AG04449 (cell line): Measurements from ENCODE around the gene TBXA2R.

Source experiments
- CTCF ChIA-PET: fragments of 350-600 bp; formaldehyde crosslinking; extraction: SDS; loops from one replicate; lab custom pipeline; 2021; ENCODE audit warnings: antibody characterized with exemption; lab: Yijun Ruan, JAX
- POLR2A ChIA-PET: fragments of 400-600, 350-600 bp; formaldehyde crosslinking; extraction: SDS; loops from one replicate; lab custom pipeline; 2020; ENCODE audit warnings: antibody characterized with exemption, inconsistent platforms; lab: Yijun Ruan, JAX
- DNase-seq: peaks from one replicate; pipeline ENCODE4 v3.0.0-alpha.2; 2010; ENCODE audit warnings: low read depth, low spot score
- H3K4me3 ChIP-seq: 2 replicates; pipeline ENCODE4 v1.5.1; 2011; ENCODE audit warnings: low read depth, mild to moderate bottlenecking, control low read depth, low read length
- TF ChIP-seq, protein P1 (sequence below): IDR thresholded peaks from one replicate; pipeline ENCODE4 v1.5.1; 2011; ENCODE audit warnings: mild to moderate bottlenecking, moderate library complexity, low read length, control low read depth, inconsistent platforms; ENCODE audit not compliant: insufficient read depth; ENCODE audit errors: missing control alignments

TBXA2R gene

DNA sequence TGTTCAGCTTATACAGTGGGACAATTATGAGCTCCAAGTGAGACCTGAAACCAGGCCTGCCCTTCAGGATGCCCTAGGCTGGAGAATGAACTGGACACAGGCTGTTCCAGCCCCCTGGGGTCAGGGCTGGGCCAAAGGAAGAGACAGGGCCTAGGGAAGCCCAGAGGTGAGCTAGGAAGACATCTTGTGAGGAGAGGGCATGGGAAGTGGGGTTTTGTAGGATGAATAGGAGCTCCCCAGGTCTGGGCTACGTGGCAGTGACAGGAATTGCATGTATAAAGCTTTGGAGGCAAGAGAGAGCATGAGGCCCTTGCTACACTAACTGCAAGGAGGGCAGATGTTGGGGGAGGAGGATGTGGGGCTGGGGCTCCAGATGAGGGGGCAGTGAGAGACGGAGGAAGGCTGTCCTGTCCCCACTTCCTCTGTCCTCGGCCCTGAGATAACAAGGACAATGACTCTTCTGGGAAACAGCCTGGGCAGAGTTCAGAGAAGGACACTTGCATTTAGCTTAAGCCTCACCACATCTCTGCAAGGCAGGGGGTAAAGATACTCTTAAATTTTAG lies 1.5 kb upstream of the TBXA2R start:
- no peak overlapping the region; the same call in 1 of the 2 replicates for H3K4me3 ChIP-seq
- TF ChIP-seq, protein P1, sequence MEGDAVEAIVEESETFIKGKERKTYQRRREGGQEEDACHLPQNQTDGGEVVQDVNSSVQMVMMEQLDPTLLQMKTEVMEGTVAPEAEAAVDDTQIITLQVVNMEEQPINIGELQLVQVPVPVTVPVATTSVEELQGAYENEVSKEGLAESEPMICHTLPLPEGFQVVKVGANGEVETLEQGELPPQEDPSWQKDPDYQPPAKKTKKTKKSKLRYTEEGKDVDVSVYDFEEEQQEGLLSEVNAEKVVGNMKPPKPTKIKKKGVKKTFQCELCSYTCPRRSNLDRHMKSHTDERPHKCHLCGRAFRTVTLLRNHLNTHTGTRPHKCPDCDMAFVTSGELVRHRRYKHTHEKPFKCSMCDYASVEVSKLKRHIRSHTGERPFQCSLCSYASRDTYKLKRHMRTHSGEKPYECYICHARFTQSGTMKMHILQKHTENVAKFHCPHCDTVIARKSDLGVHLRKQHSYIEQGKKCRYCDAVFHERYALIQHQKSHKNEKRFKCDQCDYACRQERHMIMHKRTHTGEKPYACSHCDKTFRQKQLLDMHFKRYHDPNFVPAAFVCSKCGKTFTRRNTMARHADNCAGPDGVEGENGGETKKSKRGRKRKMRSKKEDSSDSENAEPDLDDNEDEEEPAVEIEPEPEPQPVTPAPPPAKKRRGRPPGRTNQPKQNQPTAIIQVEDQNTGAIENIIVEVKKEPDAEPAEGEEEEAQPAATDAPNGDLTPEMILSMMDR: no peak
- no peak for DNase-seq
- ChIA-PET CTCF (interaction anchor here (0.7 to 3.6 kb wide), 9 partner anchors 10 to 303 kb away, joined by 3 to 37 read pairs (median 4); partner anchors contain the start of gene PIP5K1C), POLR2A (interaction anchor here (1.5 kb wide), 1 partner anchor 13 kb away, joined by 5 read pairs; no protein-coding TSS in a partner anchor)

DNA sequence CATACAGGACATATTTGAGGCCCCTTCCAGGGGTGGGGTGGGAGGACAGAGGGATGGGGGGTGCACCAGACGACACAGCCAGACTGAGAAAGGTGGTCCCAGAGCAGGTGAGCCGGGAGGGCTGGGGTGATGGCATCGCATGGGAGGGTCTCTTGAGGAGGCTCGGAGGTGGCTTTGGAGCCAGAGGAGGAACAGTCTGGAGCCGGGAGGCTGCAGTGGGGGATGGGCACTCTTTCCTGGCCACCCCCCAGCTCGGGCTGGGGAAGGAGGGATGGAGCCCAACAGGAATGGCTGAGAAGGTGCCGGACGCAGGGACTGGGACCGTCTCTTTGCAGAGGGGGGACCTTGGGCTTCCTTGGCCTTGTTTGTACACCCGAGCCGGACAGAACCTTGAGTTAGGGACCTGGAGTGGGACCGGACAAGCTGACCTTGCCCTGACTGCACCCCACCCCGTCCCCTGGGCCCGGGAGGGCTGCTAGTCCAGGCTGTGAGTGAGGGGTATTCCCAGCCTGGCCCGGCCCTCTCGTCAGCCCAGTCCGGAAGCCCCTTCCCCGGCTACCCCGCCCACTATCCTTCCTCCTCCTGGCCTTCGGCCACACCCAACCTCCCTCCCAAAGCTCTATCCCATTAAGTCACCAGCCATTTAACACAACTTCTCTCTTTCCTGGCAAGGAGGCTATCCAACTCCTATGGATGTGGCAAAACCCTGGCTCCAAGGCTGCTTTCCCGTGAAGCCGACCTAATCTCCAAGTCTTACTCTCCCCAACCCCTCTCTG lies 816 bp upstream of the TBXA2R start:
- POLR2A ChIA-PET: interaction anchor here (1.5 kb wide), 1 partner anchor 13 kb away, joined by 5 read pairs; no protein-coding TSS in a partner anchor
- CTCF ChIA-PET: interaction anchor here (0.7 to 3.6 kb wide), 8 partner anchors 11 to 303 kb away, joined by 3 to 37 read pairs (median 4); no protein-coding TSS in a partner anchor
- no peak for DNase-seq
- H3K4me3 ChIP-seq: peak overlapping the region; percentile 72
- TF ChIP-seq, protein P1: no peak

GRCh38 chr19:3606174-3606689 lies 443 bp downstream of the TBXA2R start:
- ChIA-PET POLR2A (no interaction called here), CTCF (no interaction called here)
- DNase-seq: no peak
- TF ChIP-seq, protein P1: no peak
- peak overlapping the region; percentile 72 for H3K4me3 ChIP-seq

- ChIA-PET CTCF (no interaction called here), POLR2A (no interaction called here)
- TF ChIP-seq, protein P1: no peak
- H3K4me3 ChIP-seq: peak overlapping the region; percentile 72
- no peak for DNase-seq
These were observed 905 bp downstream of the TBXA2R start for GRCh38 chr19:3605770-3606169.

DNA sequence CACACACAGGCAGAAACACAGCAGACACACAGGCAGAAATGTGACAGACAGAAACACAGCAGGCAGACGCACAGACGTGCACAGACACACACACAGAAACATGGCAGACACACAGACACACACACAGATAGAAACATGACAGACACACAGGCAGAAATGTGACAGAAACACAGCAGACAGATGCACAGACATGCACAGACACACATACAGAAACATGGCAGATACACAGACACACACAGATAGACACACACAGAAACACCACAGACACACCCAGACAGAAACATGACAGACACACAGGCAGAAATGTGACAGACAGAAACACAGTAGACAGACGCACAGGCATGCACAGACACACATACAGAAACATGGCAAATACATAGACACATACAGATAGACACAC lies 1.3 kb downstream of the TBXA2R start:
- ChIA-PET POLR2A (no interaction called here), CTCF (interaction anchor here (1.0 kb wide), 1 partner anchor 60 kb away, joined by 5 read pairs; no protein-coding TSS in a partner anchor)
- DNase-seq: no peak
- TF ChIP-seq, protein P1: no peak
- peak overlapping the region; percentile 72 for H3K4me3 ChIP-seq

DNA sequence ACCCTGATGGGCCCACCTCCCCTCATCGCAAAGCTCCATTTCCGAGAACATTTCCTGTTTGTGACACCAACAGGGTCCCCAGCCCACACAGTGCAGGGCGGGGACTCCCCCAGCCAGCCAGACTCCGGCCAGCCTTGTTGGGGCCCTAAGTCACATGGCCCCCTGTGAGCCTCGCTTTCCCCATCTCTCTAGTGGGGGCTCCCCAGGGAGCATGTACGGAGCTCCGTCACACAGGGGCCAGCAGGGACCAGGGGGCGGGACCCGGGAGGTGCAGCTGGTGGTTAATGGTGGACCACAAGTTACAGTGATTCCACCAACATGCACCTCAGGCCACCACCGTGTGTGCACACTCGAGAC lies 1.7 kb downstream of the TBXA2R start:
- TF ChIP-seq, protein P1: no peak
- ChIA-PET POLR2A (no interaction called here), CTCF (interaction anchor here (1.0 to 2.1 kb wide), 2 partner anchors 19 to 60 kb away, joined by 5 to 10 read pairs; partner anchors contain the start of gene GIPC3)
- no peak for DNase-seq
- H3K4me3 ChIP-seq: peak overlapping the region; percentile 72; the same call in 1 of the 2 replicates
